Measurements from ENCODE around the gene TARBP2.
A peak's percentile ranks its signal among the peaks of the same experiment; 100 is the strongest.
"Not testable (repeated sequence)": the region's sequence is repeated elsewhere in the genome, so short reads cannot be mapped to it uniquely, and the experiment has no call there.

TARBP2 gene

DNA sequence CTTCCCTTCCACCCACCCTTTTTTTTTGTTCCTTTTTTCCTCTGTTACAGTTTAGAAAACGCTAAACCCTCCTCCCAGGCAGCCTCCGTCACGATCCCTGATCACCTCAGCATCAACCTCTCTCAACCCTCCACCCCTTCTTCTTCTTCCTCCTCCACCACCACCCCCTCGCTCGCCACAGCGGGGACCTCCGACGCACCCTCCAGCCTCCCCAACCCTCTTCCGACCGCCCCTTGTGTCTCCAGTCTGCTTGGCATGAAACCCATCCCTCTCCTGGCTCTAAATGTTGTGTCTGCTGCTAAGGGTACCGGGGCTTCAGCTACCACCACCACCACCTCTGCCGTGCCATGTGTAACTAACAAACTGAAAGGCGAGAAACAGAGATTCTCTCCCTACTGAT is 26.3 kb upstream of the TARBP2 start:
- DNase-seq (ENCODE audit: low read depth in 3 of 3): no peak

GRCh38 chr12:53476769-53477209 is 24.3 kb upstream of the TARBP2 start:
- DNase-seq (ENCODE audit: low read depth in 3 of 3): no peak

- no peak for DNase-seq (ENCODE audit: low read depth in 3 of 3)
Measured at GRCh38 chr12:53478865-53479264, 22.2 kb upstream of the TARBP2 start.

- DNase-seq (ENCODE audit: low read depth in 3 of 3): no peak
Measured at GRCh38 chr12:53479331-53479730, 21.8 kb upstream of the TARBP2 start.

- DNase-seq (ENCODE audit: low read depth in 3 of 3): no peak
Measured at GRCh38 chr12:53480491-53481442, 20.3 kb upstream of the TARBP2 start.

DNA sequence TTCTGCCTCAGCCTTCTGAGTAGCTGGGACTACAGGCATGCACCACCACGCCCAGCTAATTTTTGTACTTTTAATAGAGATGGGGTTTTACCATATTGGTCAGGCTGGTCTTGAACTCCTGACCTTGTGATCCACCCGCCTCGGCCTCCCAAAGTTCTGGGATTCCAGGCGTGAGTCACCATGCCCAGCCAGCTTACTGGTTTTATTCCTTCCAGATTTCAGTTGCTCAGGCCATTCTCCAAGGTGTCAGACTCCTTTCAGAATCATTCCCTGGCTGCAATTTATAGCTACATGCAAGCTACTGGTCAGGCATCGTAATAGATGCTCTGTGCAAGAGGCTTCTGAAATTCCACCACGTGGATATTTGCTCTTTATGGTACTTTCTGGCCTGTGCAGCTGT is 19.6 kb upstream of the TARBP2 start:
- not testable (repeated sequence) for DNase-seq (ENCODE audit: low read depth in 3 of 3)

DNA sequence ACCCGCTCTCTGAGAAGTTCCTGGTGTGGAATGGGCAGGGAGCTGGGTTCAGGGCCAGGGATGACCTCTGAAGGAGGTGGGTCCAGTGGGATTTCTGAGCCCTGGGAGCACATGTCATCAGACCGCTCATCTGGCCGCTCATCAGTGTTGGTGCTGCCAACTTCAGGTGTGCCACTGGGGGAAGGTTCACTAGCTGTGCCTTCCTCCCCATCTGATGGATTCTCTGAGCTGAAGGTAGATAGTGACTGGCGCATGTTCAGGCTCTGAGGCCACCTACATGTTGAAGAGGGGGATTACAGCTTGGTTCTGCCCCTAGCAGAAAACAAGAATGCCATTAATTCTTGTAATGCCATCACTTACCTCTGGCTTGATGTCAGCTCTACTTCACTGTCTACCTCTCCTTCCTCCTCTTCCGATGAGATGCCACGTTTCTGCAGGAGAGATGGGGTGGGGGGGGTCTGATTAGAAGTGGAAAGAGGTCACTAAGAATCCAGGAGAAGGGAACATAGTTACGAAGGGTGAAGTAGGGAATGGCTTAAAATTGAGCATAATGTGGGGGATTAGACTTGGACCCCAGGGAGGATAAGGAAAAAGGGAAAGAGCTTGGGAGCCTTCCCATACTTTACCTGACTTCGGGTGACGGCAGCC is 19.0 kb upstream of the TARBP2 start:
- no peak for DNase-seq (ENCODE audit: low read depth in 3 of 3)

DNA sequence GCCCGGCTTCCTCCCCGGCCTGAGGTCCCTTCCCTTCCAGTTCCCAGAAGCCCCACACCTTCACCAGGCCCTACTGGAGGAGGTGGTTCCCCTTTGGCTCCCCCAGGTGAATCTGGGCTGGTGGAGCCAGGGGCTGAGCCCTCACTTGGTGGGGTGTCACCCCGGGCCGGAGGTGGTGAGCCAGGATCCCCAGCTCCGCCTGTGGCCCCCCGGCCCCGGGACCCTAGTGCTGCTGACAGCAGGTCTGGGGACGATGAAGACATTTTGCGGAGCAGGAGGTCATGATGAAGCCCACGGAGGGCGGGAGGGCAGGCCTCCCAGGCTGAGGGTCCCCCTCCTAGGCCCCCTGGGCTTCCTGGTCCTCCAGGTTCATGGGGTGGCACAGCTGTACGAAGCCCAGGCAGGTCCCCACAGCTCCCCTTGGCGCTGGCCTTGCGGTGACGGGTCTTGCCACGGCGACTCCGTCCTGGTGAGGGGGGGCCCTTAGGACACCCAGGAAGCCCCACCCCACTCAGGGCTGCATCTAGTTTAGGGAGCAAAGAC is 18.4 kb upstream of the TARBP2 start:
- no peak for DNase-seq (ENCODE audit: low read depth in 3 of 3)

GRCh38 chr12:53483225-53483978 is 17.7 kb upstream of the TARBP2 start:
- no peak for DNase-seq (ENCODE audit: low read depth in 3 of 3)

- no peak for DNase-seq (ENCODE audit: low read depth in 3 of 3)
Measured at GRCh38 chr12:53483979-53484377, 17.1 kb upstream of the TARBP2 start.

- DNase-seq (ENCODE audit: low read depth in 3 of 3): no peak
Measured at GRCh38 chr12:53484686-53485575, 16.2 kb upstream of the TARBP2 start.

DNA sequence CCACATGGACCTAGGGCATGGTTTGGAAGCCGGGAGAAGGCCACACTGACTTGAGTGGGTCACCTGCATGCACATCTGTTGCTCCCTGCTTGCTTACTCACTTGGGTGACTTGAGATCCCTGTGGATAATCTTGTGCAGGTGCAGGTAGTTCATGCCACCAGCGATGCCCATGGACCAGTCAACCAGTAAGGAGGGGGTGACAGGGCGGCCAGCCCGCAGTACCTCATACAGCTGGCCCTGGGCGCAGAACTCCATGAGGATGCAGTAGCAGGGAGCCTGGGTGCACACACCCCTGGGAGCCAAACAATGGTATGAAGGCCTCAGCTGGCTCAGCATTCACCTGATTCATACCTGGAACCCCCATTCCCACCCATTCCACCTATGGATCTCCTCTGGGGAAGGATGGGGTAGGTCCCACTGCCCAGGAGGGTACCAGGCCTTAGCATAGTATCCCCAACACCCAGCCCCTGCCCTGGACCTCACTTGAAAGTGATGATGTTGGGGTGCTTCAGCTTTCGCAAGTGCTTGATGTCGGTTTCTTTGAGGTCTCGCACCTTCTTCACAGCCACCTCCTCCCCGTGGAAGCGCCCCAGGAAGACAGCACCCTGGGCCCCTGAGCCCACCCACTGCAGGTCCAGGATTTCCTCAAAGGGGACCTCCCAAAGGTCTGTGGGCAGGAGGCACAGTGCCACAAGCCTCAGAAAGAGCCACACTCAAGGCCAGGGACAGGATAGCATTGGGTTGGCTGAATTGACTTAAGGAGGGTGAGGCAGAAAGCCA is 14.9 kb upstream of the TARBP2 start:
- no peak for DNase-seq (ENCODE audit: low read depth in 3 of 3)

GRCh38 chr12:53486736-53487487 is 14.2 kb upstream of the TARBP2 start:
- no peak for DNase-seq (ENCODE audit: low read depth in 3 of 3)

- no peak for DNase-seq (ENCODE audit: low read depth in 3 of 3)
Measured at GRCh38 chr12:53489242-53489864, 11.7 kb upstream of the TARBP2 start.

GRCh38 chr12:53492188-53492587 is 8.9 kb upstream of the TARBP2 start:
- no peak for DNase-seq (ENCODE audit: low read depth in 3 of 3)

- peak; percentile 71 to 84 (median 72) for DNase-seq (ENCODE audit: low read depth in 3 of 3)
Measured at GRCh38 chr12:53492830-53493609, 8.1 kb upstream of the TARBP2 start.

- DNase-seq (ENCODE audit: low read depth in 3 of 3): no peak
Measured at GRCh38 chr12:53493610-53494391, 7.3 kb upstream of the TARBP2 start.

Data from stimulated activated CD4-positive, alpha-beta T cell treated with anti-CD3 and anti-CD28 coated beads, TNF-alpha, amount 100 ng/mL, for 24 hours (primary cell).